ENCODE measurements around the gene RIPOR2.

Gene RIPOR2

DNA sequence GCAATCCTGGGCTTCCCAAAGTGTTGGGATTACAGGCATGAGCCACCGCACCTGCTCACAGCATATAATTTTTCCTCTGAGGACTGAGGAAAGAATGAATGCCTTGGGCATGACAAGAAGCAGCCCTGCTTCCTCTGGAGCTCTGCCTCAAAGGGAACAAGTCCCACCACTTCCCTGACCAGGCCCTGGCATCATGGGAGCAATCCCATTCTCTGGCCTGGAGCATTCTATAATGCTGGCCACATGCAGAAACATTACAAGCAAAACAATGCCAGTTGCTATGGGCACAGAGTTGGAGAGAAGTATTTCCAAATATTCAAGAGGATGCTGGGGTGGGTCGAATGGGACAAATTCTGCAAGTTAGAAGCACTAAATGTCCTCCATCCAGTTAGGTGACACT lies 95.6 kb downstream of the RIPOR2 start:
- DNase-seq = no peak

DNA sequence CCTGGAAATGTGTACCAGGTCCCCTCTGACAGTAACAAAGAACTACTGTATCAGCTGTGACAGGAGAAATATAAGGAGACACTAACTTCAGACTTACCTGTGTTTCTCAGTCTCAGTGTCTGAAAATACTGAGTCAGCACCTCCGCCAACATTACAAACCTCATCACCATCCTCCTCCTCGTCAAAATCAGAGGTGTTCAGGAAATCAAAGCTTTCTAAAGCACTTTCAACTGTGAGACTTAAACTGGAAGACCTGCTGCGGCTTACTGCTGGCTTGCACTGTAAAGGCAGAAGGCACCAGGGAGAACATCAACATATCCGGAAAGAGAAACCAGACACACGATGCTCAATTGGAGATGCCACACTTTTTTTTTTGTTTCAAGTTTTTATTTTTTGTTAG lies 96.8 kb downstream of the RIPOR2 start:
- no peak for DNase-seq

DNA sequence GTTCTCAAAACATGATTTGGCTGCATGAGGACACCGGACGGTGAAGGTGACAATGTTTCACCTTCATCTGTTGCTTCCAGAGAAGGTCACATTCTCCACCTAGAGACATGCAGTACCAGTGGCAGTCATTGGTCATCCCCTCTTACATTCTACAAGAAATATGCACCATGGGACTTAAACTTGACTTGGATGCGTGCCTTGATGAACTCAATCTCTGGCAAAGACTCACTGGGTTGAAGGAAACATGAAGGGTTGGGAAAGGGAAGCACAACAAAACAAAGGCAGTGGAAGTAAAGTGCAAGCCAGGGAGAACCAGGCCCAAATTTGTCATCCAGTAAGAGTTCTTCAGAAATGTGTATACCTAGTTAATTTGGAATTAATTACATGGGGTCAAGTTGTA lies 97.7 kb downstream of the RIPOR2 start:
- no peak for DNase-seq

DNA sequence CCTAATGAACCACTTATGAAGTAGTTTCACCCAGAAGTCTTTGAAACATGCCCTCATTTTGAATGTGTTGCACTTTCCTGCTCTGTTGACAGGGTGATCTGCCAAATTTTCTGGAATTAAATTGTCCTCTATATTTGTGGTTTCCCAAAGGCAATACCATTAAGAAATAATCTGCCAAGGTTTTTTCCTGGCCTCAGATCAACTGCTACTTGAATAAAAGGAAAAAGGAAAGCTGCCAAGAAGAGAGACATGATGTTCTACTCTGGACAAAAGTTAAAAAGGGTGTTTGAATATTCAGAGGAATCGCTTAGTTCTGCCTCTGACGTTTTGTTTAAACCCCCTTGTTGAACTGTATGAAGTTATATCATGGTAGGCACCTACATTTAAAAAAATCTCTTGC lies 99.7 kb downstream of the RIPOR2 start:
- no peak for DNase-seq

DNA sequence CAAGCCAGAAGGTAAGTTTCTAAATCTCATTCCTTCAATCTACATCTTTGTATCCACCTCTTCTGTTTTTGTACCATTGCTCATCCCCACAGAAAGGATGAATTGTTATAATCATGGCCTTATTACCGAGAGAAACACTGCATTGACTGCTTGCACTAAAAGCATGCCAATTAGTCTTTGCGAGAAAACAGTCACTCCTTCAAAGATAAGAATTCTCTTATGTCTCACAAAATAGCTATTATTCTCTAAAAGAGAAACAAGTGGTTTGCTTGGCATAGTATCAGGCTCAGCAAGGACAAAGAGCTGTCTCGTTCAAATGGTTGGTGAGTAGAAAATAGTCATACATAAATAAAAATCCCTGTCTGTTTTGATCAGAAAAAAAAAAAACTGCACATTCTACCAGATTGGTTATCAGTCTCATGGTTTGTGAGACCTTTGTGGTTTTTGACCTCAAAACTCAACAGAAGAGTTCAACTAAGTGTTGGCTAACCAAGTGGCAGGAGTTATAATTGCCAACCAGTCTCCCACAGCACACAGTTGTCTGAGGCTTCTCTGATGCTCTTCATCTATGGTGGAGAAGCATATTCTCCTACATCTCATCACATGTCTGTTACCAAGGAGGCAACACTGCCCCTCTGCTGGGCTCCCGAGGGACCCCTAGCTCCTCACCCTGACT lies 101.9 kb downstream of the RIPOR2 start:
- DNase-seq = no peak

DNA sequence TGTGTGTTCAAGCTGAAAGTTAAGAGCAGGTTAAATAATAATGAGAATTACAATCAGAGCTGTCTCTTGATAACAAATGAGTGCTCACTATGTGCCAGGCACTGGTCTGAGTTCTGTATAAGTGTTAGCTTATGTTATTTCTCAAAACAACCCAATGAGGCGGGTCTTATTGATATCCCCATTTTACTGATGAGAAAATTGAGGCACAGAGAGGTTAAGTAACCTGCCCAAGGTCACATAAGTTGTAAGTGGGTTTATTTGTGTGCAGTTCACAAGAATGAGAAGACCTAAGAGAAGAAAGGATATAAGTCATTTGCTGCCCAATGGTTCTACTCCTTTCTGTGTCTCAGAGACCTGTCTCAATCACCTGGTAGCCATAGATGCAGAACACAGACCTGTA lies 103.0 kb downstream of the RIPOR2 start:
- DNase-seq = no peak

DNA sequence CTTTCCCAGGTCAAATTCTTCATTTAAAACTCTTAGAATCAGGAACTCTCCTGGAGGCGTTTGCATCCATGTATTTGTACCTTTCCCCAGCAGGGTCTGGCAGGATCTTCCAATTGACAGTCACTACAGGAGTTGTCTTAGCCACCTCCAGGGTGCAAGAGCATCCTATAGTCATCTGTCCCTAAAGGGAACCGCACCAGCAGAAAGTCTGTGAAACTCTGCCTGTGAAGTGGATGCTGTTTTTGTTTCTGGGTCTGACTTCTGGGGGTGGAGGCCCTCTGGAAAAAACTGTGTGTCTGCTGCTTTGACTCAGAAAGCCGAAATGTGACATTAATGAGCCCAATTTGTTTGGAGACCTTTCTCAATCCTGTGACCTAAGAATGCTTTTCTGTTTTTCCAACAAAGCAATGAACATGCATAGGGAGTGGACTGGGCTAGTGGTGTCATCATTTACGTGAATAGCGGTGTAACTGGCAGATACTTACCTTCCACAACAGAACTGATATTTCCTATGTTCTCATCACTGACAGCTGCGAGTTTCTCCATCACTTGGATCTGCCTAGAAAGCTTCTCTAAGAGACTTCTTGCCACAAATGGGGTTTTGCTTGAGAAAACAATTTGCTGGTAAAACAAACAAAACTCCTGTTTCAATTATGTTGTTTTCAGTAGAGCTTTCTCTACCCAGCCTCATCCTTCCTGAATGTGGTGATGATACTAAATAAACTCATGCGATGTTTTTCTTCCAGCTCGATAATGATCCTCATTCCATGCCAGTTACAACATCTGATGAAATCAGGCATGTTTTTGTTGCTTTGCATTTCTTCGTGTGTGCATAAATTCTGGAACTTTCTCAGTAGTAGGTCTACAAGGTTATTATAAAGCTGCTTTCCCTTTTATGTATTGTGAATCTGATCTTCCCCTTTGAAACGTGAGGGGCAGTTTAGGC lies 103.7 kb downstream of the RIPOR2 start:
- DNase-seq = no peak

DNA sequence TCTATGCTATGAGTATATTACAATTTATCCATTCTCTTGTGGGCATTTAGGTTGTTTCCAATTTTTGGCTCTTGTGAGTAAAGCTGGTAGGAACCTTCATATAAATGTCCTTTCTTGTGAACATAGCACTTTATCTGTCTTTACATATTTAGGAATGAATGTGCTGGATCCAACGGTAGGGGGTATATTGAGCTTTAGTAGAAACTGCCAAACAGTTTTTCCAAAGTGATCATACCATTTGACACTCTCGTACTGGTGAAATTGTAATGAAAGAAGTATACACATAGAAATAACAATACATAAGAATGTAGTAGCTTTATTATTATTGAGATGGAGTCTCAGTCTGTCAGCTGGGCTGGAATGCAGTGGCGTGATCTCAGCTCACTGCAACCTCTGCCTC lies 106.1 kb downstream of the RIPOR2 start:
- DNase-seq = no peak

DNA sequence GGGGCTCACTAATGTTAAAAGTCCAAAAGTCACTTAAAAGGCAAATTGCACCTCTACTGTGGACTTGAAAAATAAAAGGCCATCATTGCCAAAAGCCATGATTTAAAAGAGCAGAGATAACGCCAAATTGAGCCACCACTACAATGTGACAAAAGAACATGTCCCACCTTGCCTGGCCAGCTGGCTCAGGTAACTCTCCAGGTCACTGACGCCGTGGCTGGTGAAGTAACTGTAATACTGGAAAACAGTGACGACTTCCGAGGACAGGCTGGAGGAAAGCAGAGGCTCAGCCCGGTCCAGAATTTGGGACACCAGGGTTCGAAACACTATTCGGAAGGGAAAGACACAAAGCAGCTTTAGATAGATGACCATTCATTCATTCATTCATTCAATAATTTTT lies 107.8 kb downstream of the RIPOR2 start:
- no peak for DNase-seq

DNA sequence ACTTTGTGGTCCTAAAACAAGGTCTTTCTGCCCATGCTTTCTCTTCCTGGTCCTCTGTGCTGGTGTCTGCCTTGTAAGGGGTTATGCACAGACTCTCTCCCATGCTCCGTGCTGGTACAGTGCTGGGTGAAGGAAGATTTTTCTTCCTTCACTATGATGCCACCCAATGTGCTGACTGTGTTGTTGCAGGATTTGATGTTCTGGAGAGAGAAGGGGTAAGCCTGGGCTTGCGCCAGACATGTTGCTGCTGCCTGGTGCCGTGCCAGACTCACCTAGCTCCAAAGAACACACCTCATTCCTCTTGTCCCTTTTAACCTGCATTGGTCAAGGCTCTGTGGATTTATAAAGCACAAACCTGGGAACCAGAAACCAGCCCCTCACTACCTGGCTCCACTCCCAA lies 108.6 kb downstream of the RIPOR2 start:
- DNase-seq = no peak

DNA sequence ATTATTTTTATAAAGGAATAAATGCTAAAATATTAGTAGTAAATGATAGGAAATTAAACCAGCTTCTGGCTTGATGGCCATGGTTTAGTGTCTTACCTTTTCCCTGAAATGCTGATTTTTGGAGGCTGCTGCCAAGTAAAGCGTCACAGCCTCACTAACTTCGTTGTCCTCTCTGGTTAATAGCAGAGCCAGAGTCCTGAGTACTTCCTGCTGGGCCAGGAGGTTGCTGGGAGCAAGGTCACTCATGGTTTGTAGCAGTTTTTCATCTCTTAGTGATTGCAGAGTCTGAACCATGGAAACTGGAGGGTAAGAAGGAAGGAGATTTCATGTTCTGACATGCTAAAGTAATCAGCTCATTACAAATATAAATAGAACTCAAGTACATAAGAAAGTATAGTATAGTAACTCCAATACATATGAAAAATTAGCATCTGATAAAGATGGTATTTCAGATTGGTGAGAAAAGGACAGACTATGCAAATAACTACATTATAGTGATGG lies 110.6 kb downstream of the RIPOR2 start:
- no peak for DNase-seq

DNA sequence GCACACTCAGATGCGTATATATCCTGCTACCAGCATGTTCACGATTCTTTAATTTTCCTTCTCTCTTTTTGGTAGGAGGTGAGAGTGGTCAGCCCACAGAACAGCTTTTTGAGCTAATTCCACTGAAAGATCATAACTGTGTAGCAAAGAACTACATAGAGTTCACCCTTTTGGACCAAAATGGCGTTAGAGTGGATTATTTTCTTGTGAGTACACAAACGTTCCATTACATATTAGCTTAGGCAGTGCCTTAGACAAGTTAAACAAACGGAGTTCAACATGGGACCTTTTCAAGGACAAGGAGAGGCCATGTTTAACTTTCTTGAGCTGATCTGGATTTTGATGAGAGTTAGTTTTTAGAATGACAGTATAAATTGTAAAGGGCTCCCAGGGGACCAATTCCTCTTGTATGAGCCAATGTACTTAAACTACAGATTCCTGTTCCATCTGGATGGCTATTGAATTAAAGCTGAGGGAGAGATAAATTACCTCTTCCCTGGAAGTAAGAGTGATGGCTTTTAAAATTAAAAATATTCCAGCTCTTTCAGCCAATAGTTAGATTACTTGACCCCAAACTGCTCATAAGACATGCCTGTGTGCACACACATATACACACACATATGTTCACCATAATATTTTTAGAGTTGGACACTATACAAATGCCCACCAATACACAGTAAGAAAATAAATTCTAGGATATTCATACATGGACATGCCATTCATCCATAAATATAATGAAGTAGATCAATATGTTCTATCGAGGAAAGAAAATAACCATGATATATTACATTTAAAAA lies 111.4 kb downstream of the RIPOR2 start:
- DNase-seq = no peak

DNA sequence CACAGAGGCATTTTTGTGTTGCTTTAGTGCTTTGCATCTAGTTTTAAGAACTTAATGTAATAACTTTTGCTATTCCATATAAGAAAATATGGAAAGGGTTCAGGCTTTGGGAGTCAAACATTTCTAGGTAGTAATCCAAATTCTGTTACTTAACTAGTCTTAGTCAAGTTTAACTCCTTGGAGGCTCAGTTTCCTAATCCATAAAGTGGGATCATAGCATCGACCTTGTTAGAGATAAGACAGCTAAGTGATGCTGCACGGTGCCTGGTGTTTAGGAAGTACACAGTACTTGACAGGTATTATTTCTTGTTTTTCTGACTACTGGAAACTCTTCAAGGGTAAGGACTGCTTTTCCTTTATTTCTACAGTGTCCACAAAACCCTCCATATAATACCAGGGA lies 112.6 kb downstream of the RIPOR2 start:
- DNase-seq = no peak

DNA sequence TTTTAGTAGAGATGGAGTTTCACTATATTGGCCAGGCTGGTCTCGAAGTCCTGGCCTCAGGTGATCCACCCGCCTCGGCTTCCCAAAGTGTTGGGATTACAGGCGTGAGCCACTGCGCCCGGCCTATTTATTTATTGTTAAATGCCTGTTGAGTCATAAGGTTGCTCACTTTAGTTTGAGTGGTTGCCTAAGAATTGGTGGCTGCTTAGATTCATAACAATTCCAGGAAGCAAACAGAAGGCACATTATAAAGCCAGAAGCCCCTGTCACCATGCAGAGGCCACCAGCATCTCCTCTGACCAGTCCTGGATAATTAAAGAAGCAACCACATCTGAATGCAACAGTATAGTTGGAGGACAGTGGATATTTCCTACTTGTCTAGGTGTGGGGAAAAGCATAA lies 113.1 kb downstream of the RIPOR2 start:
- DNase-seq = no peak

DNA sequence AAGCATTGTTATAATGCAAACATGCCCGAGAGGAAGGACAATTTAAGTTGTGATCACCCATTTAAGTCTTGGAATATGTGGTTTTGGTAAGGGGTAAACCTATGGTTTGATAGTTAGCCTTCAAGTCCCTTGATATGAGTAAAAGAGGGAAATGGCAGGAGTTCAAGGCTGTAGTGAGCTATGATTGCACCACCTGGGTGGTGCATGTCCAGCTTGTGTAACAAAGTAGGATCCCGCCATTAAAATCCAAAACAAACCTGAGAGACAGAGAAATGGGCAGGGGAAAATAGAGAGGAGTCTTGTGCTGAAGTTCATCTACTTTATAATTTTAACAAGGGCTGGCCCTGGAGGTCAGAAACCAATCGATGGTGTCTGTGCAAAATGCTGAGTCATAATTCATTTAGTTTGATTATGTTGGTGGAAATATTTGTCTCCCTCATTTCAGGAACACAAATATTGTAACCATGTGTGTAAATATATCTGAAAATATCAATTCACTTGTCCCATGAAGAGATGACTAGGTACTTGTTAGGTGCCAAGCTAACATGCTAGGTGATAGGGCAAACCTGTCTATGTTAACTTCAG lies 113.8 kb downstream of the RIPOR2 start:
- DNase-seq = no peak

DNA sequence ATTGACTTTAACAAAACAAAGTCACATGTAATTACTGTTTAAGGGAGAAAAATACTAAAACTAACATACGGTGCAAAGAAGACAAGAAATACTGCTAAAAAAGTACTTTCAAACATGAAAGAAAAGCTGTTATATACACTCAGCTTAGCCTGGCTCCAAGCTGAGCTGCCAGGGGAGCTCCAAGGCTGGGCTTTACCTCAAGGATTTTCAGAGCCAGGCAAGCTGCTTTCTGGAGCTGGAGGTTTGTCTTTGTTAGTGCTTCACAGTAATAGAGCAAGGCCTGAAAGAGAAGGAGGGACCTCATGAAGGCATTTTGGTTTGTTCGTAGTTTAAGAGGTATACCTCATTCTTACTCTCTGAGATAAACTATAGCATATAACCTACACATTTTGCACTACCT lies 117.4 kb downstream of the RIPOR2 start:
- no peak for DNase-seq

DNA sequence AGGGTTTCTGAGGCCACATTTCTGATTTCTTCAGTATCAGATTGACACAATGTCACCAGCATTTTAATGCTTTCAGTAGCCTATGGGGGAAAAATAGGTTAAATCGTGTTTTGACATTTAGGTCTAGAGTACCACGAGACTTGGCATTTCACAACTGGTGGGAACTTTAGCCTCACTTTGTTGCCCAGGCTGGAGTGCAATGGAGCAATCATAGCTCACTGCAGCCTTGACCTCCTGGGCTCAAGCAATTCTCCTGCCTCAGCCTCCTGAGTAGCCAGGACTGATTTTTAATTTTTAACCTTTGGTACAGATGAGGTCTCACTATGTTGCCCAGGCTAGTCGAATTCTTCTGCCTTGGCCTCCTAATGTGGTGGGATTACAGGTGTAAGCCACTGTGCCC lies 126.0 kb downstream of the RIPOR2 start:
- DNase-seq = no peak

DNA sequence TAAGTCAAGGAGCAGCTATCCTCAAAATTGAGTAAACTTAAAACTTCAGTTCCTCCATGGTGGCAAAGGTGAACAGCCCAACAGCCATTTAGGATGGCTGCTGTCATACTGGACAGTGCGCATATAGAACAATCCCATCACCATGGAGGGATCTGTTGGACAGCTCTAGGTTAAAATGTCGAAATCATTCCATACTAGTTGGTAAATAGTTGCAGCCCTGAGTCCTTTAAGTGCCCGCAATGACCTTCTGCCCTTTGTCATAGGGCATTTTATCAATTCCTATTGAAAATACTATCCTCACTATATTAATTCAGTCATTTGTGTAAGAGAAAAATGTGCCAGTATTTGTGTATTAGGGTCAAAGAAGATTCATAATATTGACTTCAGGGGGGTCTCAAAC lies 128.2 kb downstream of the RIPOR2 start:
- no peak for DNase-seq

DNA sequence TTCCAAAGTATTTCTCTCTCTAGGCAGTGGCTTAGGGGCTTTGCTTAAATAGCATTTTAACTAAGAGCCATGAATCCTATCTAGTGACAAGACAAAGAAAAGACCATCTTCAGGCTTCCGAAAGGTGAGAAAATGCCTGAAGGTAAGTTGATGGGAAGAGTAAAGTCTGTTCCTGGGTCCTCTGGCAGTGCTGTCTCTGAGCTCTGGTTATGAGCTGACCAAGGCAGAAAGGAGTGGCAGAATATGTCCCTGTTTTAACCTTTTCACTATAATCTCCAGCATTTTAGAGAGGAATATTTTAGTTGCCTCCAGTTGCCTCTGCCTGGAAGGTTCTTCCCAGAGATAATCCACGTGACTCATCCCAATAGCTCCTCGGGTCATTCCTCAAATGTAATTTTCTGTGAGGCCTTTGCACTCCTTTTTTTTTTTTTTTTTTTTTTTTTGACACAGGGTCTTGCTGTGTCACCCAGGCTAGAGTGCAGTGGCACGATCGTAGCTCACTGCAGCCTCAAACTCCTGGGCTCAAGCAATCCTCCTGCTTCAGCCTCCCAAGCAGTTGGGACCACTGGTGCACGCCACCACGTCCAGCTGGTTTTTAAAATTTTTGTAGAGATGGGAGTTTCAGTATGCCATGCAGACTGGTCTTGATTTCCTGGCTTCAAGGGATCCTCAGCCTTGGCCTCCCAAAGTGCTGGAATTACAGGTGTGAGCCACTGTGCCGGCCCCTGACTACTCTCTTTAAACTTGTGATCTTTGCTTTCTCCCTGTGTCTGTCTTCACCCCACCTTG lies 133.3 kb downstream of the RIPOR2 start:
- DNase-seq = no peak

DNA sequence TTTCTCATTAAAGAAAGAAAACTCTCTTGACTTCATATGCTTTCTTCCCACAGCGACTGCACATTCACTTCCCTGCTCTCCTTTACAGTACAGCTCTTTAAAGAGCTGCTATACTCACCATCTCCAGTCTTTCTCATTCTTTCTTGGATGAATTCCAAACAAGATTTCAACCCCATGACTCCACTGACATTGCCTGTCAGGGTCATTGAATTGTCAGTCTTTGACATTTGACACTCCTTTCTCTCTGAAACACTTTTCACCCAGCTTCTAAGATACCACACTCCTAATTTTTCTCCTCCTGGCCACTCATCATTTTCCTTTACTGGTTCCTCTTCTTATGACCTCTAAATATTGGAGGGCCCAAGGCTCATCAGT lies 136.2 kb downstream of the RIPOR2 start:
- DNase-seq = no peak

DNA sequence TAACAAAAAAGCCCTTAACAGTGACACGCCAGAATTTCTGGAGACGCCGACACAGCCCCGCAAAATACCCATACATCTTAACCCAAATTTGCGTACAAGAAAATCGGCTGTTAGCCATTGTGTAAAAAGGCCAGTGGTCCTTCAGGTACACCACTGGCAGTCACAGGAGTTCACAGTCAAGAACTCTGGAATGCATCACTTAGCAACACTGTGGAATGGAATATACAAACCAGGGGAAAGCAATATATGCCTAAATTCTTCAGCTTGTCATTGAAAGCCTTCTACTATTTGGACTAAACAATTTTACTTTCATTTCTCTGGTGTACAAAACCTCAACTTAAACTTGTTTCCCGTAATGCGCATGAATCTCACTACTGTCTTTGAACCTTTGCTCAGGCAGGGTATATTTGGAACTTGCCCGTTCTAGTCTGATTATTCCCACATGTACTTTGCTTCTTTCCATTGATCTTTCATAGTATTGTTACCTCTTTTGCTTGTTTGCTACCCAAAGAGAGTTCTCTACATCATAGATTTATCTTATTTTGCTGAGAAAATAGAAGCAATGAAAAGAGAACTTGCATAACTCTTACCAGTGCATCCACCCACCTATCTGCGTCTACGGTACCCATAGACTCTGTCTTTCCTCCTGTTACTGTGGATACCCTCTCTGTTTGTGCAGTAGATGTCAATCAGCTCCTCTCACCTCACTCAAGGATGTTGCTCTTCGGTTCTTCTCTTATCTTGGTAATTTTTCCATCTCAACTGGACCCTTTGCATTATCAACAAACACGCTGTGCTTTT lies 136.8 kb downstream of the RIPOR2 start, which contains the start of gene ARMH2:
Gene ARMH2, minus strand, starts transcription at position 178 of the 801 bp plus-strand sequence. Its CDS starts 60 bp downstream, at position 118.
- no peak for DNase-seq

Measured in NCI-H345 (cell line).